ENCODE data around the gene GCN1. TPM values are rescaled to one million over a fixed set of nuclear protein-coding genes. Genes with fewer than 3 reads are reported as not detected.
A peak's percentile ranks its signal among the peaks of the same experiment; 100 is the strongest.

The GCN1 gene
- polyA plus RNA-seq, 1 donor (not counting 4 experiments of a cell fraction or from before 2014, with no cell fraction given), result 34.1 TPM

DNA sequence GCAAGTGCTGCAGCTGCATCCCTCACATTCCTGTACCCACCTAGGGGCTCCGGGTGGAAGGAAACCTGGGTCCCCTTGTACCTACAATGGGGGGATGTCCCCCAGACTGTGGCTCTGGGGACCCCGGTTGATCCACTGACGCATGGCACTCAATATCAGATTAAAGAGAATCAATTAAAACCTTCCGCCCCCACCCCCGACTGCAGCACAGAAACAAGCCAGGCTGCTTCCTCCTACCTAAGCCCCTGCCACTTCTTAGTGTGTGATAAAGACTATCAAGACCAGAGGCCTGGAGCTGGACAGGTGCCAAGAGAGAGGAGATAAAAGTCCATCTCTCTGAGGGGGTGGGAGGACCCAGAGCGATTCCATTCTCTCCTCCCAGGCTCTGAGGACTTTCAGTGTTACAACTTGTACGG lies 34.6 kb upstream of the GCN1 start:
- peak overlapping the region; percentile 98 for H3K27ac ChIP-seq (ENCODE audit: control insufficient read depth, insufficient read depth, low read length)
- peaks cover 7% of the 10 kb centered on the region for H4K20me1 ChIP-seq (ENCODE audit: control insufficient read depth, extremely low read depth, insufficient read depth, low read length)
- no peaks in the 10 kb centered on the region for H3K9me1 ChIP-seq (ENCODE audit: control insufficient read depth, extremely low read depth, insufficient read depth, low read length)
- no peaks in the 10 kb centered on the region for H3K27me3 ChIP-seq (ENCODE audit: control insufficient read depth, extremely low read depth, insufficient read depth, low read length)
- peak overlapping the region; percentile 81 for H3K9ac ChIP-seq (ENCODE audit: control insufficient read depth, extremely low read depth, insufficient read depth, low read length)
- TF ChIP-seq EZH2 (IDR thresholded peaks at IDR 0.05; ENCODE audit: low read length), result no peak
- TF ChIP-seq CTCF (optimal IDR thresholded peaks at IDR 0.05 in 1 of 3, IDR thresholded peaks at IDR 0.05 in 1 of 3, conservative IDR thresholded peaks at IDR 0.05 in 1 of 3; ENCODE audit: extremely low read depth in 1 of 3, insufficient read depth in 2 of 3, low read length in 3 of 3), result no peak
- peaks cover 27 to 48% of the 10 kb centered on the region in 2 experiments for H3K36me3 ChIP-seq (ENCODE audit: control insufficient read depth in 2 of 2, extremely low read depth in 1 of 2, insufficient read depth in 2 of 2, low read length in 2 of 2)
- no peak for FAIRE-seq
- no peak overlapping the region for H2AFZ ChIP-seq (ENCODE audit: control insufficient read depth, low read length)
- H3K4me1 ChIP-seq (ENCODE audit: control insufficient read depth, extremely low read depth, insufficient read depth, low read length), result peaks cover 97% of the 10 kb centered on the region
- DNase-seq (ENCODE audit: low read depth, low spot score), result no peak
- no peaks in the 10 kb centered on the region for H3K9me3 ChIP-seq (ENCODE audit: control insufficient read depth, low read depth, low read length)
- H3K4me2 ChIP-seq (ENCODE audit: control insufficient read depth, extremely low read depth, insufficient read depth, low read depth, low read length), result peak overlapping the region; percentile 84
- dilution Hi-C loops (cut with MboI; ENCODE audit: extremely low pct_ligation_motif_present, low sequenced_read_pairs), result no loop called here
- H3K79me2 ChIP-seq (ENCODE audit: control insufficient read depth, insufficient read depth, low read length), result peaks cover 85% of the 10 kb centered on the region
- peak overlapping the region; percentile 11 to 59 (median 42) for H3K4me3 ChIP-seq (ENCODE audit: control insufficient read depth in 2 of 3, extremely low read depth in 1 of 3, insufficient read depth in 2 of 3, low read depth in 1 of 3, low read length in 3 of 3)

DNA sequence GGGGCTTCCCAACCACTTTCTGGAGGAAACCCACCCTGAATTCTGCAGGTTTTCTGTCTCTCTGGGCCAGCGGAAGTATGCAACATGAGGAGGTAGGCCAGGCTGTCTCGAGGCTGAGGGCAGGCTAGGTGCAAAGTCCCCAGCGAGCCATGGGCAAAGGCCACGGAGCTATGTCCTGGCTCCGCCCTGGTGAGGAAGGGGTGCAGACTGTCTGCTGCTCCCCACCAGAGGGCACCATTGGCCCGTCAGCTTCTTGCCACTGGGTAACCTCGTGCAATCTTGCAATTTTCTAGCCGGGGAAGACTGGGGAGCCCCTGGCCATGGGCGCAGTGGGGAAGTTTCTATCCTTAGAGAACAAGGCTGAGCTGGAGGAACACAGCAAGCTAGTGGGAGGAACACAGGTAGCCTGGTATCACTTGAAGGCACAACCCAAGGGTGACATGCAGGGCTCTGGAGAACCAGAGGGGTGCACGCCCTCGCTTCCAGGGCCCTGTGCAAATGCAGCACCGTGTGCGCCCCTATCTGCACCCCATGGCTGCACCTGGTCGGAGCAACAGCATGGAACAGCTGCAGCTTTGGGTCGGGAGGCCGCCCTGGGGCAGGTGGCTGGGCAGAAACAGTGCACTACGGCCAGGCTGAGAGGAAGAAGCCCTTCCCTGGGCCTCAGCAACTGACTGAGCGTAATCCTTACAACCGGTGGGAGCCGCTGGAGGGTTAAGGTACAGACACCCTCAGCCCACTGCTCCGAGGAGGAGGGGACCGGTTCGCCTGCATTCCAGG lies 34.0 kb upstream of the GCN1 start:
- peak overlapping the region; percentile 81 for H3K9ac ChIP-seq (ENCODE audit: control insufficient read depth, extremely low read depth, insufficient read depth, low read length)
- peaks cover 31 to 54% of the 10 kb centered on the region in 2 experiments for H3K36me3 ChIP-seq (ENCODE audit: control insufficient read depth in 2 of 2, extremely low read depth in 1 of 2, insufficient read depth in 2 of 2, low read length in 2 of 2)
- H2AFZ ChIP-seq (ENCODE audit: control insufficient read depth, low read length), result no peak overlapping the region
- no peak for FAIRE-seq
- peak overlapping the region; percentile 11 to 59 (median 42) for H3K4me3 ChIP-seq (ENCODE audit: control insufficient read depth in 2 of 3, extremely low read depth in 1 of 3, insufficient read depth in 2 of 3, low read depth in 1 of 3, low read length in 3 of 3)
- dilution Hi-C loops (cut with MboI; ENCODE audit: extremely low pct_ligation_motif_present, low sequenced_read_pairs), result no loop called here
- peaks cover 85% of the 10 kb centered on the region for H3K79me2 ChIP-seq (ENCODE audit: control insufficient read depth, insufficient read depth, low read length)
- H3K27me3 ChIP-seq (ENCODE audit: control insufficient read depth, extremely low read depth, insufficient read depth, low read length), result no peaks in the 10 kb centered on the region
- no peaks in the 10 kb centered on the region for H3K9me3 ChIP-seq (ENCODE audit: control insufficient read depth, low read depth, low read length)
- TF ChIP-seq CTCF (optimal IDR thresholded peaks at IDR 0.05 in 1 of 3, IDR thresholded peaks at IDR 0.05 in 1 of 3, conservative IDR thresholded peaks at IDR 0.05 in 1 of 3; ENCODE audit: extremely low read depth in 1 of 3, insufficient read depth in 2 of 3, low read length in 3 of 3) (peak in 2 of 3 experiments; percentile 87 to 88), EZH2 (IDR thresholded peaks at IDR 0.05; ENCODE audit: low read length) (no peak)
- peaks cover 9% of the 10 kb centered on the region for H4K20me1 ChIP-seq (ENCODE audit: control insufficient read depth, extremely low read depth, insufficient read depth, low read length)
- DNase-seq (ENCODE audit: low read depth, low spot score), result no peak
- peak overlapping the region; percentile 84 for H3K4me2 ChIP-seq (ENCODE audit: control insufficient read depth, extremely low read depth, insufficient read depth, low read depth, low read length)
- peaks cover 91% of the 10 kb centered on the region for H3K4me1 ChIP-seq (ENCODE audit: control insufficient read depth, extremely low read depth, insufficient read depth, low read length)
- no peaks in the 10 kb centered on the region for H3K9me1 ChIP-seq (ENCODE audit: control insufficient read depth, extremely low read depth, insufficient read depth, low read length)
- peak overlapping the region; percentile 98 for H3K27ac ChIP-seq (ENCODE audit: control insufficient read depth, insufficient read depth, low read length)
